Measurements from ENCODE around the gene SEC24D.

Gene SEC24D

GRCh38 chr4:118736900-118737299 lies 99.0 kb downstream of the SEC24D start:
- H3K36me3 ChIP-seq (ENCODE audit: control insufficient read depth, low read length), result peaks cover 35% of the 10 kb centered on the region

DNA sequence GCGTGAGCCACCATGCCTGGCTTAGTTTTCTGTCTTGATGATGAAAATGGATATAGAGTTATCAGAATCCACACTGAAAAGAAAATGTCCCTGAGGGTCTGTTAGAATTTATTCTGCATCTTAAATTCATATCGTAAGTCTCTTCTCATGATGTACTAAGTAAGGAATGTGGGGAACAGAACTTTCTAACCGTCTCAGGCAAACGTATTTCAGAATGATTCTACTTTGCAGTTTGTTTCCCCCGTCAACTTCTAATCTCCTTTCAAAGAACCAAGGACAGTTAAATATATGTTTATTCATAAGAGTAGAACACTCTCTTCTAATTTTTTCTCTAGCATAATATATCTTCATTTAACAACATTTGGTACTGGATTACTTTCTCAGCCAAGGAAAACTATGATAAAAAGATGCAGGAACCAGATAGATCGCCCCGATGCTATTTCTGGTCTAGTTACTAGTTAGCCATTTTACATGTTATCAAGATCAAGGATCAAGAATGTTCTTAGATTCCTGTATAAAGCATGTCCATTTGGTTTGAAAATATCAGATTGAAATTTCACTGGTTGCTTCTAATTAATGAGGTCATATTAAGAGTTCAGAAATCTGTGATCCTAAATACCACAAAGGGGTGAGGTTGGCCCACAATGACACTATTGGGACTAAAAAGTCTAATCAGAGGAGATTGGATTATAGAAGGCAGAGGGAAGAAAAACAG lies 101.3 kb downstream of the SEC24D start:
- Histone ChIP-seq H3K27me3 (ENCODE audit: control insufficient read depth, low read length) (no peaks in the 10 kb centered on the region), H3K36me3 (ENCODE audit: control insufficient read depth, low read length) (peaks cover 39% of the 10 kb centered on the region), H3K4me1 (ENCODE audit: control insufficient read depth, low read length) (no peaks in the 10 kb centered on the region), H3K27ac (ENCODE audit: low read depth, low read length) (no peak overlapping the region), H3K9me2 (replicated peaks; ENCODE audit: control insufficient read depth, low read length) (no peaks in the 10 kb centered on the region), H3K9me3 (ENCODE audit: control insufficient read depth, insufficient read depth, low read length) (no peaks in the 10 kb centered on the region), H3K79me2 (ENCODE audit: control insufficient read depth, low read length) (no peaks in the 10 kb centered on the region), H3K4me3 (ENCODE audit: low read length) (no peak overlapping the region), H3K4me2 (ENCODE audit: low read length) (no peak overlapping the region), H4K20me1 (ENCODE audit: control insufficient read depth, insufficient read depth, low read depth, low read length) (no peaks in the 10 kb centered on the region), H3F3A (ENCODE audit: control insufficient read depth, insufficient read depth) (no peaks in the 10 kb centered on the region)
- TF ChIP-seq CTCF (IDR thresholded peaks at IDR 0.05; ENCODE audit: low read depth, low read length, poor library complexity, severe bottlenecking) (no peak), EZH2phosphoT487 (IDR thresholded peaks at IDR 0.05; ENCODE audit: borderline replicate concordance, low read length) (no peak)

More at GRCh38 chr4:118736900-118737299, 99.0 kb downstream of the SEC24D start:
- no peak overlapping the region for H3K27ac ChIP-seq (ENCODE audit: low read depth, low read length)
- H3F3A ChIP-seq (ENCODE audit: control insufficient read depth, insufficient read depth), result no peaks in the 10 kb centered on the region
- H3K4me2 ChIP-seq (ENCODE audit: low read length), result no peak overlapping the region
- H3K9me2 ChIP-seq (replicated peaks; ENCODE audit: control insufficient read depth, low read length), result no peaks in the 10 kb centered on the region
- H3K4me3 ChIP-seq (ENCODE audit: low read length), result no peak overlapping the region
- TF ChIP-seq CTCF (IDR thresholded peaks at IDR 0.05; ENCODE audit: low read depth, low read length, poor library complexity, severe bottlenecking) (no peak), EZH2phosphoT487 (IDR thresholded peaks at IDR 0.05; ENCODE audit: borderline replicate concordance, low read length) (no peak)
- peaks cover 5% of the 10 kb centered on the region; the same call in 1 of the 2 replicates for H3K4me1 ChIP-seq (ENCODE audit: control insufficient read depth, low read length)
- no peaks in the 10 kb centered on the region for H4K20me1 ChIP-seq (ENCODE audit: control insufficient read depth, insufficient read depth, low read depth, low read length)
- H3K79me2 ChIP-seq (ENCODE audit: control insufficient read depth, low read length), result no peaks in the 10 kb centered on the region
- no peaks in the 10 kb centered on the region for H3K9me3 ChIP-seq (ENCODE audit: control insufficient read depth, insufficient read depth, low read length)
- H3K27me3 ChIP-seq (ENCODE audit: control insufficient read depth, low read length), result no peaks in the 10 kb centered on the region

- H3K9me3 ChIP-seq (ENCODE audit: control insufficient read depth, insufficient read depth, low read length), result no peaks in the 10 kb centered on the region
- no peaks in the 10 kb centered on the region for H4K20me1 ChIP-seq (ENCODE audit: control insufficient read depth, insufficient read depth, low read depth, low read length)
- H3K4me3 ChIP-seq (ENCODE audit: low read length), result no peak overlapping the region
- H3K9me2 ChIP-seq (replicated peaks; ENCODE audit: control insufficient read depth, low read length), result no peaks in the 10 kb centered on the region
- H3K4me1 ChIP-seq (ENCODE audit: control insufficient read depth, low read length), result peaks cover 1% of the 10 kb centered on the region; the same call in 1 of the 2 replicates
- H3K4me2 ChIP-seq (ENCODE audit: low read length), result no peak overlapping the region
- peaks cover 41% of the 10 kb centered on the region for H3K36me3 ChIP-seq (ENCODE audit: control insufficient read depth, low read length)
- no peak for TF ChIP-seq EZH2phosphoT487 (IDR thresholded peaks at IDR 0.05; ENCODE audit: borderline replicate concordance, low read length)
- no peak for TF ChIP-seq CTCF (IDR thresholded peaks at IDR 0.05; ENCODE audit: low read depth, low read length, poor library complexity, severe bottlenecking)
- H3F3A ChIP-seq (ENCODE audit: control insufficient read depth, insufficient read depth), result no peaks in the 10 kb centered on the region
- H3K27ac ChIP-seq (ENCODE audit: low read depth, low read length), result no peak overlapping the region
- H3K79me2 ChIP-seq (ENCODE audit: control insufficient read depth, low read length), result no peaks in the 10 kb centered on the region
- no peaks in the 10 kb centered on the region for H3K27me3 ChIP-seq (ENCODE audit: control insufficient read depth, low read length)
Measured at GRCh38 chr4:118732591-118733330, 103.2 kb downstream of the SEC24D start.

All from DOHH2 (cell line).